KG1 (cell line): ENCODE measurements around the gene TEKT2.

ENCODE experiments used
- DNase-seq: peaks from one replicate; lab custom pipeline; 2025; lab: John Stamatoyannopoulos, UW

TEKT2 gene

DNA sequence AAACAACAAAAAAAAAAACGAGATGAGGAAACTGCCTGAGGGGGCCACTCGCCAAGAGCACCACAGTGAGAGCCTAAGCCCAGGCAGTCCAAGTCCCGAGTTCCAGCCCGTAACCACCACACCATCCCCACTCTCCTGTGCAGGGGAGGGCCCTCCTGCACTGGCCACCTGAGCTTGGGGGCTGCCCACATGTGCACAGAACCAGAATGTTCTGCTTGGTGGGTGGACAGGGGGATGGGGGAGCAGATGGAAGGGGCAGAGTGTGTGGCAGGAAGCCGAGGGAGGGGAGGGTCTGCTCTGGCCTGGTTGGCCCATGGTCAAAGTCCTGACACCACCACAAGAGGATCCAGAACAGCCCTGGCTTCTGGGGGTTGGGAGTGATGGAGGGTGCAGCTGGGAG, 22.4 kb downstream of the TEKT2 start:
- no peak for DNase-seq

DNA sequence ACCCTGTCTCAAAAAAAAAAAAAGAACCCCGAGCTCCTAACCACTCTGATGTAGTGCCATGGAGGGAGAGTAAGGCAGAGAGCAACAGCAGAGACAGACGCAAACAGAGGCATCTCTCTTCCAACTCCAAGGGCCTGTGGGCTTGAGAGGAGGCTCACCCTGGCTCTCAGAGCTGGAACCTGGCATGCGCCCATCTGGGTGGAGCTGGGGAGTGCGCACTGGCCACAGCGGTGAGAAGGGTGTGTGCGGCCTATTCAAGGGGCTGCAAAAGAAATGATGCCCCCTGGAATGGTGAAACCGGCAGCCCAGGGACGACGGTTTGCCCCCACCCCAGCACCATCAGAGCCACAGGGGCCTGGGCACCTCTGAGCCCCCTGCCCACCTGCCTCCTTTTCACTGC, 23.5 kb downstream of the TEKT2 start:
- no peak for DNase-seq

DNA sequence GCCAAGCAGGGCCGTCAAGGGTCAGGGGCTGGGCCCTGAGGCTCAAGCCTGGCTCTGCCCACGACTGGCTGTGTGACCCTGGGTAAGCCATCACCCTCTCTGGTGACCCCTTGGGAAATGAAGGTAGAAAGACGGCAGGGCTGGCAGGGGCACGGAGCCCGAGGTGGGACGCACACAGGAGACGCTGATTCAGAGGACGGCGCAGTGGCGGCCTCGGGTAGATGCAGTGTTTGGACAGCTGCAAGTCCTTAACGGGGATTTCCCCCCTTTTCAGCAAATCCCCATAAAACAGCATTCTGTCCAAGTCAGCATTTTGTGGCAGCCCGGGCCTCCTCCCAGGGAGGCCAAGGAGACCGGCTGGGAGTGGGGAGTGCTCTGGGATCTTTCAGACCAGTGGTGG, 24.4 kb downstream of the TEKT2 start:
- DNase-seq, result no peak

GRCh38 chr1:36109041-36109679, 25.3 kb downstream of the TEKT2 start:
- no peak for DNase-seq

GRCh38 chr1:36111151-36111550, 27.3 kb downstream of the TEKT2 start:
- DNase-seq, result no peak

- no peak for DNase-seq
Measured at GRCh38 chr1:36112823-36113222, 28.9 kb downstream of the TEKT2 start.

- DNase-seq, result no peak
Measured at GRCh38 chr1:36114371-36114770, 30.5 kb downstream of the TEKT2 start.

- no peak for DNase-seq
Measured at GRCh38 chr1:36115200-36115669, 31.3 kb downstream of the TEKT2 start.

DNA sequence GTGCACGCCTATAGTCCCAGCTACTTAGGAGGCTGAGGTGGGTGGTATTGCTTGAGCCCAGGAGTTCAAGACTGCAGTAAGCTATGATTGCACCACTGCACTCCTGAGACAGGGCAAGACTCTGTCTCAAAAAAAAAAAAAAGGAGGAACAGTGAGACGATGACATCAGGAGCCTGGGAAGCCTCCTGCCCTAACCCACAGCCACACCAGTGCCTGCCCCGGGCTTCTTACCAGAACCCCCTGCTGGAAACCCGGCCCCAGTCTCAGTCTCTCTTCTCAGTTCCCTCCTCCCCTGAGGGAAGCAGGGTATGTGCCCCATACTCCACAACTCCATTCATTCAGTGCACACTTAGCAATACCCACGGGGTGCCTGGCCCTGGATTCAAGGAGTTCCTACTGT, 32.0 kb downstream of the TEKT2 start:
- no peak for DNase-seq

GRCh38 chr1:36116901-36117300, 33.0 kb downstream of the TEKT2 start:
- no peak for DNase-seq

DNA sequence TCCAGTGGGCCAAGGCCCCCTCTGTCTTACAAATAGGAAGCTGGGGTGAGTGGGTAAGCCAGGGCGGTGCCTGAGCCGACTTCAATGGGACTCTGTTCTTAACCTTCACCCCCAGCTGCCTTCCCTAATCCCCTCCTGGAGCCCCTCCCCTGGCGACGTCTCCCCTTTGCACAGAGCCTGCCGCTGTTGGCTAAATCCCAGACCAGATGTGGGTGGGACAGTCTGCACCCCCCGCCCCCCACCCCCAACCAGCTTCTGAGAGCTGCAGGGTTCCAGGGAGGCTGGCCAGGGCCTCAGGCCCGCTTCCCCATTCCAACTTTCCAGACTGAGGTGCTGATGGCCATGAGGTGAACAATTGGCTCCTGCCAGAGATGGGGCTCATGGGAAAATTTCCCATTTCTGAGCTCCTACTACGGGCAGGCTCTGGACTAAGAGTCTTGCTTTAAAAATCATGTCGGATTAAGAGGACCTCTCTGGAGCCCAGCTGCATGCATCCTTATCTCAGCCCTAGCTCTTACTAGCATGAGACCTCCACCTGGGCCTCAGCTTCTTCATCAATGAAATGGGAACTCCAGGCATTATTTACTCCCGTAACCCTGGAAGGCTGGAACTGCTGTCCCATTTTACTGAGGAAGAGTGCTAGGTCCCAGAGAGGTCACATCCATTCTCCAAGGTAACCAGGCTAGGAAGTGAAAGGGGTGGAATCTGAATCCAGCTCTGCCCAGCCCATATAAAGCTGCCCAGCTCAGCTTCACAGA, 34.7 kb downstream of the TEKT2 start:
- DNase-seq, result no peak

DNA sequence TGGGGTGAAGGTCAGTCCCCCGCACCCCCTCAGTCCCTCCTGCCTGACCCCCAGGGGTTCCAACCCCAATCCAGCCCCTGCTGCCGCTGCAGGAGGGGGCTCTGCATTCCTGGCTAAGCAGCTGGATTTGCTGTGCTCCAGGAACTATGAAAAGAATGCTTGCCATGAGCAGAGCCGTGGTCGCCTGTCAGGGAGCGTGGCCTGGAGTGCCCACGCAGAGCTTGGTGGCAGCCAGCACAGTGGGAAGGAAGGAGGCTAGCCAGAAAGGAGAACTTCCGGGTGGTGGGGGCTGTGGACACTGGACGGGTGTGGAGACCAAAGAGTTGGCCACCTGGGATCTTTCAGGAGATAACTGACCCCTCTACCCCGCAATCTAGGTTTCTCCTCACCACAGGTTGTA, 35.6 kb downstream of the TEKT2 start:
- no peak for DNase-seq

GRCh38 chr1:36122062-36123030, 38.5 kb downstream of the TEKT2 start:
- DNase-seq, result no peak

DNA sequence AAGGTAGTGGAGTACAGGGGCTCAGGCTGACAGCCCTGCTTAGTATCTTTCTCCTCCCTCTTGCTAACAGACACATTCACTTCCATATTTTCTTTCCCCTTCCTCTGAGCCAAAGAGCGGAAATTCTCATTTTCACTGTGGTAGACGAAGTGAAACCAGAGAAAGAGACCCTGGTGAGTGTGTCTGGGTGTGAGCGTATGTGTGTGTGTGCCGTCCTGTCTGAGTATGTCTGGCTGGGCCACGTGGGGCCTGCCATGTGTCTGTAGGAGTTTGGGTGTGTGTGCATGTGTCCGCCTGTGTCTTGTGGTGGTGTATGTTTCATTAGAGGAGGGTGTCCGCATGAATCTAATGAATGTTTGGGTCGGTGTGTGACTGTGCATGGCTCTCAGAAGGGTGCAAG, 39.5 kb downstream of the TEKT2 start:
- DNase-seq, result no peak

GRCh38 chr1:36124404-36125128, 40.7 kb downstream of the TEKT2 start:
- no peak for DNase-seq

GRCh38 chr1:36125129-36125991, 41.5 kb downstream of the TEKT2 start, which contains the start of gene COL8A2:
Gene COL8A2, minus strand, starts transcription at chr1:36125222. Its CDS starts 24,980 bp downstream, at chr1:36100242.
- DNase-seq, result no peak

- DNase-seq, result no peak
Measured at GRCh38 chr1:36126005-36126716, 42.3 kb downstream of the TEKT2 start.

DNA sequence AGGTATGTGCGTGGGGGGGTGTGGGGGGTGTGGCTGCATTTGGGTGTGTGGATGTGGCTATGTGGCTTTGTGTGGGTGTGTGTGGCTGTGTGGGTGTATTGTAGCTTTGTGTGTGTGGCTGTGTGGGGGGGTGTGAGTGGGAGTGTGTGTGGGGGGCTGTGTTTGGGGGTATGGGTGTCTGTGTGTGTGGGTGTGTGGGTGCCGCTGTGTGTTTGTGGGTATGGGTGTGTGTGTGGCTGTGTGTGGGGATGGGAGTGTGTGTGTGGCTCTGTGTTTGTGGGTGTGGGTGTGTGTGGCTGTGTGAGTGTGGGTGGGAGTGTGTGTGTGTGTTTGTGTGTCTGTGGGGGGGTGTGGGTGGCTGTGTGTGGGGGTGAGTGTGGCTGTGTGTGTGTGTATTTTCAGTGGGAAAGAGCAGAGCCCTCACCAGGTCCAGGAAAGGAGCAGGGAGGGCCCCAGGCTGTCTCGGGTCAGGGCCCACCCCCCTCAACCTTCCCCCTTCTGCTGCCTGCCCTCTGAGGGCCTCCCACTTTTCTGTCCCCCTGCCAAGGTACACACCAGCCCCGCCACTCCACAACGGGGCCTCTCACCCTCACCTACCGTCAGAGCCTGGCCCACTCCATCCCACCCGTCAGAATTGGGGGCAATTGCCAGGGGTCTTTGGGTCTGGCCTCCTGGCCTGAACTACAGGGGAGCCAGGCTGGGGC, 43.1 kb downstream of the TEKT2 start:
- no peak for DNase-seq

- no peak for DNase-seq
Measured at GRCh38 chr1:36128126-36128904, 44.4 kb downstream of the TEKT2 start.
